ENCODE data around the gene TMEM120B.

Gene TMEM120B

GRCh38 chr12:121807642-121808347 lies 95.2 kb downstream of the TMEM120B start:
- DNase-seq (ENCODE audit: insufficient read length, low spot score) (no peak), FAIRE-seq (no peak)
- no peak for TF ChIP-seq CTCF (IDR thresholded peaks at IDR 0.05; ENCODE audit: insufficient read depth, missing control alignments)

- DNase-seq (ENCODE audit: insufficient read length, low spot score), result no peak
- no peak for TF ChIP-seq CTCF (IDR thresholded peaks at IDR 0.05; ENCODE audit: insufficient read depth, missing control alignments)
- FAIRE-seq, result no peak
Measured at GRCh38 chr12:121808623-121809022, 96.1 kb downstream of the TMEM120B start.

- no peak for TF ChIP-seq CTCF (IDR thresholded peaks at IDR 0.05; ENCODE audit: insufficient read depth, missing control alignments)
- FAIRE-seq (no peak), DNase-seq (ENCODE audit: insufficient read length, low spot score) (no peak)
Measured at GRCh38 chr12:121809712-121810116, 97.2 kb downstream of the TMEM120B start.

- DNase-seq (ENCODE audit: insufficient read length, low spot score) (no peak), FAIRE-seq (no peak)
- no peak for TF ChIP-seq CTCF (IDR thresholded peaks at IDR 0.05; ENCODE audit: insufficient read depth, missing control alignments)
Measured at GRCh38 chr12:121810234-121810817, 97.8 kb downstream of the TMEM120B start.

- no peak for TF ChIP-seq CTCF (IDR thresholded peaks at IDR 0.05; ENCODE audit: insufficient read depth, missing control alignments)
- DNase-seq (ENCODE audit: insufficient read length, low spot score), result no peak
- FAIRE-seq, result no peak
Measured at GRCh38 chr12:121810833-121811433, 98.4 kb downstream of the TMEM120B start.

GRCh38 chr12:121811434-121812319 lies 99.1 kb downstream of the TMEM120B start:
- FAIRE-seq (no peak), DNase-seq (ENCODE audit: insufficient read length, low spot score) (peak; percentile 78)
- peak; percentile 61 for TF ChIP-seq CTCF (IDR thresholded peaks at IDR 0.05; ENCODE audit: insufficient read depth, missing control alignments)
